Lower leg skin (tissue), 3 donors: Measurements from ENCODE around the gene TRMT6.

Experiments used
- CTCF ChIP-seq, 3 donors: fragments of 450-650 bp; IDR thresholded peaks; one replicate each; pipeline ENCODE4 v1.5.1; 2016; ENCODE audit warnings: antibody characterized with exemption in 3 of 3, mild to moderate bottlenecking in 3 of 3, moderate library complexity in 2 of 3
- POLR2A ChIP-seq, 2 donors: fragments of 450-650 bp; IDR thresholded peaks; one replicate each; pipeline ENCODE4 v1.6.1; 2016 to 2017; ENCODE audit warnings: antibody characterized with exemption in 2 of 2, mild to moderate bottlenecking in 1 of 2, moderate library complexity in 1 of 2

- no peak for TF ChIP-seq CTCF (IDR thresholded peaks at IDR 0.05)
- no peak for TF ChIP-seq POLR2A (IDR thresholded peaks at IDR 0.05)
Measured at GRCh38 chr20:5893052-5893451, 57.3 kb downstream of the TRMT6 start.
